ENCODE data around the gene POP4.

Gene POP4

DNA sequence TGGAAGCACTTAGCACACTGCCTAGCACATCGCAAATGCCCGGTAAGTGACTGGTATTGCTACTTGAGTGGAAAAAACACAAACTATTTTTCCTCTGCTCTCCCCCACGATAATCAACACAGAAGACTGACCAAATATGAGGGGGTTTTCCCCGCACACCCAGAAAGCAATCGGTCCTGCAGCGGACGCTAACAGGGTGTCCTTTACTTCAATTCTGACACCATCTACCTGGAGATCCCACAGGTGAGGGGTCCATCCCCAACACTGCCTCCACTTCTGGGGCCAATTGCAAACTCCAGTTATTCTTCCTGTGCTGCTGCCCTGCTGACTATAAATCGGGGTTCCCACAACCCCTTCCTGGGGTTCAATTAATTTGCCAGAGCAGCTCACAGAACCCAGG, 33.0 kb downstream of the POP4 start:
- no peak overlapping the region for H3K14ac ChIP-seq (ENCODE audit: low read length in 2 of 2)
- WGBS: 89% methylated on average over 8 of the region's 8 CpGs
- H3K27me3 ChIP-seq (ENCODE audit: control insufficient read depth in 1 of 2, insufficient read depth in 1 of 2, low read length in 2 of 2): peaks cover 9 to 11% of the 10 kb centered on the region in 2 experiments
- no peak overlapping the region for H2BK5ac ChIP-seq (ENCODE audit: low read depth, low read length, poor library complexity, severe bottlenecking)
- no peak overlapping the region for H3K4me3 ChIP-seq (ENCODE audit: insufficient read depth in 1 of 2, low read depth in 1 of 2, low read length in 2 of 2)
- no peak overlapping the region for H3K9ac ChIP-seq (ENCODE audit: low read length)
- no peak overlapping the region for H4K91ac ChIP-seq (ENCODE audit: low read length)
- H3K36me3 ChIP-seq (ENCODE audit: control insufficient read depth in 1 of 2, insufficient read depth in 2 of 2, low read depth in 1 of 2, low read length in 2 of 2): no peaks in the 10 kb centered on the region
- H3K23ac ChIP-seq (ENCODE audit: low read length in 2 of 2): no peak overlapping the region
- no peak overlapping the region for H3K18ac ChIP-seq (ENCODE audit: low read depth in 1 of 2, low read length in 2 of 2)
- no peak overlapping the region for H3K4ac ChIP-seq (ENCODE audit: low read depth in 1 of 2, low read length in 2 of 2)
- H4K8ac ChIP-seq (ENCODE audit: low read length): no peak overlapping the region
- H2BK120ac ChIP-seq (ENCODE audit: low read depth, low read length): no peak overlapping the region
- DNase-seq: no peak
- no peak overlapping the region for H2AFZ ChIP-seq (ENCODE audit: low read depth, low read length)
- H2BK15ac ChIP-seq (ENCODE audit: low read depth, poor library complexity, severe bottlenecking): no peak overlapping the region
- no peaks in the 10 kb centered on the region for H3K9me3 ChIP-seq (ENCODE audit: control insufficient read depth, low read length)
- H2BK12ac ChIP-seq (ENCODE audit: low read length in 2 of 2): no peak overlapping the region
- H3K4me1 ChIP-seq (ENCODE audit: control insufficient read depth, insufficient read depth, low read depth, low read length): no peaks in the 10 kb centered on the region
- H3K27ac ChIP-seq (ENCODE audit: low read length, poor library complexity, severe bottlenecking): no peak overlapping the region
- H3K79me1 ChIP-seq (replicated peaks; ENCODE audit: low read length, poor library complexity, severe bottlenecking): no peaks in the 10 kb centered on the region
- no peak overlapping the region for H2AK5ac ChIP-seq (ENCODE audit: low read length, severe bottlenecking)
- no peak overlapping the region for H3K4me2 ChIP-seq (ENCODE audit: low read length, poor library complexity, severe bottlenecking)

DNA sequence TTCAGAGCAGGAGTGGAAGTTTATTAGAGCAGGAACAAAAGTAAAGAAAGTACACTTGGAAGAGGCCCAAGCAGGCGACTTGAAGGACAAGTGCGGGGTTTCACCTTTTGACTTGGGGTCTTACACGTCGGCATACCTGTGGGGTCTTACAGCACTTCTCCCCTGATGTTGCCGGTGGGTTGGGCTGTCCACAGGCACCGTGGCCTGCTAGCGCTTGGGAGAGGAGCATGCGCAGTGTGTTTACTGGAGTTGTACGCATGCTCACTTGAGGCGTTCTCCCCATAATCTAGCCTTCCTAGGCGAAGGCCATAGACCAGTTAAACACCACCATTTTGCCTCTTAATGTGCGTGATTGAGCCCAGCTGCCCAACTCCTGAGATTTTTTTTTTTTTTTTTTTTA, 34.1 kb downstream of the POP4 start:
- no peak overlapping the region for H3K4me3 ChIP-seq (ENCODE audit: insufficient read depth in 1 of 2, low read depth in 1 of 2, low read length in 2 of 2)
- no peaks in the 10 kb centered on the region for H3K36me3 ChIP-seq (ENCODE audit: control insufficient read depth in 1 of 2, insufficient read depth in 2 of 2, low read depth in 1 of 2, low read length in 2 of 2)
- H3K4ac ChIP-seq (ENCODE audit: low read depth in 1 of 2, low read length in 2 of 2): no peak overlapping the region
- H2BK120ac ChIP-seq (ENCODE audit: low read depth, low read length): no peak overlapping the region
- 96% methylated on average over 10 of the region's 12 CpGs for WGBS
- no peak overlapping the region for H3K18ac ChIP-seq (ENCODE audit: low read depth in 1 of 2, low read length in 2 of 2)
- H4K91ac ChIP-seq (ENCODE audit: low read length): no peak overlapping the region
- no peak overlapping the region for H2BK12ac ChIP-seq (ENCODE audit: low read length in 2 of 2)
- no peak overlapping the region for H3K27ac ChIP-seq (ENCODE audit: low read length, poor library complexity, severe bottlenecking)
- H3K14ac ChIP-seq (ENCODE audit: low read length in 2 of 2): no peak overlapping the region
- no peak overlapping the region for H2AFZ ChIP-seq (ENCODE audit: low read depth, low read length)
- H2BK5ac ChIP-seq (ENCODE audit: low read depth, low read length, poor library complexity, severe bottlenecking): no peak overlapping the region
- no peak overlapping the region for H4K8ac ChIP-seq (ENCODE audit: low read length)
- H3K27me3 ChIP-seq (ENCODE audit: control insufficient read depth in 1 of 2, insufficient read depth in 1 of 2, low read length in 2 of 2): peaks cover 3 to 11% of the 10 kb centered on the region in 2 experiments
- H2AK5ac ChIP-seq (ENCODE audit: low read length, severe bottlenecking): no peak overlapping the region
- no peak for DNase-seq
- H2BK15ac ChIP-seq (ENCODE audit: low read depth, poor library complexity, severe bottlenecking): no peak overlapping the region
- no peak overlapping the region for H3K4me2 ChIP-seq (ENCODE audit: low read length, poor library complexity, severe bottlenecking)
- H3K9me3 ChIP-seq (ENCODE audit: control insufficient read depth, low read length): no peaks in the 10 kb centered on the region
- no peak overlapping the region for H3K23ac ChIP-seq (ENCODE audit: low read length in 2 of 2)
- no peaks in the 10 kb centered on the region for H3K79me1 ChIP-seq (replicated peaks; ENCODE audit: low read length, poor library complexity, severe bottlenecking)
- no peak overlapping the region for H3K9ac ChIP-seq (ENCODE audit: low read length)
- no peaks in the 10 kb centered on the region for H3K4me1 ChIP-seq (ENCODE audit: control insufficient read depth, insufficient read depth, low read depth, low read length)

DNA sequence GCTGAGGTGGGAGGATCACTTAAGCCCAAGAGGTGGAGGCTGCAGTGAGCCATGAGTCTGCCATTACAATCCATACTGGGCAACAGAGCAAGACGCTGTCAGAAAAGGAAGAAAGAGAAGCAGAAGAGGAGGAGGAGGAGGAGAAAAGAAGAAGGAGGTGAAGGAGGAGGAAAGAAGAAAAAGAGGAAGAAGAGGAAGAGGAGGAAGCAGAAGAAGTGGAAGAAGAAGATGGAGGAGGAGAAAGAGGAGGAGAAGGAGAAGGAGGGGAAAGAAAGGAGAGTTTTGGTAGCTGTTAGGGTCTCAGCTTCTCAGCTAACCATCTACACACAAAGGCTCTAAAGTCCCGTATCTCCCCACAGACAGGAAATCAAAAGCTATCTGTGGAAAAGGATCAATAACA, 35.5 kb downstream of the POP4 start:
- WGBS: 78% methylated on average over 2 of the region's 2 CpGs
- no peak overlapping the region for H3K23ac ChIP-seq (ENCODE audit: low read length in 2 of 2)
- H3K36me3 ChIP-seq (ENCODE audit: control insufficient read depth in 1 of 2, insufficient read depth in 2 of 2, low read depth in 1 of 2, low read length in 2 of 2): no peaks in the 10 kb centered on the region
- H3K18ac ChIP-seq (ENCODE audit: low read depth in 1 of 2, low read length in 2 of 2): no peak overlapping the region
- H3K4me2 ChIP-seq (ENCODE audit: low read length, poor library complexity, severe bottlenecking): no peak overlapping the region
- no peak overlapping the region for H3K4me3 ChIP-seq (ENCODE audit: insufficient read depth in 1 of 2, low read depth in 1 of 2, low read length in 2 of 2)
- H4K8ac ChIP-seq (ENCODE audit: low read length): no peak overlapping the region
- peaks cover 11 to 13% of the 10 kb centered on the region in 2 experiments for H3K27me3 ChIP-seq (ENCODE audit: control insufficient read depth in 1 of 2, insufficient read depth in 1 of 2, low read length in 2 of 2)
- H3K27ac ChIP-seq (ENCODE audit: low read length, poor library complexity, severe bottlenecking): no peak overlapping the region
- H3K79me1 ChIP-seq (replicated peaks; ENCODE audit: low read length, poor library complexity, severe bottlenecking): no peaks in the 10 kb centered on the region
- H2BK15ac ChIP-seq (ENCODE audit: low read depth, poor library complexity, severe bottlenecking): no peak overlapping the region
- no peak overlapping the region for H3K9ac ChIP-seq (ENCODE audit: low read length)
- no peak overlapping the region for H3K14ac ChIP-seq (ENCODE audit: low read length in 2 of 2)
- H2BK5ac ChIP-seq (ENCODE audit: low read depth, low read length, poor library complexity, severe bottlenecking): no peak overlapping the region
- H3K9me3 ChIP-seq (ENCODE audit: control insufficient read depth, low read length): no peaks in the 10 kb centered on the region
- no peak overlapping the region for H4K91ac ChIP-seq (ENCODE audit: low read length)
- H2AK5ac ChIP-seq (ENCODE audit: low read length, severe bottlenecking): no peak overlapping the region
- no peaks in the 10 kb centered on the region for H3K4me1 ChIP-seq (ENCODE audit: control insufficient read depth, insufficient read depth, low read depth, low read length)
- no peak overlapping the region for H3K4ac ChIP-seq (ENCODE audit: low read depth in 1 of 2, low read length in 2 of 2)
- H2AFZ ChIP-seq (ENCODE audit: low read depth, low read length): no peak overlapping the region
- H2BK120ac ChIP-seq (ENCODE audit: low read depth, low read length): no peak overlapping the region
- no peak for DNase-seq
- H2BK12ac ChIP-seq (ENCODE audit: low read length in 2 of 2): no peak overlapping the region

DNA sequence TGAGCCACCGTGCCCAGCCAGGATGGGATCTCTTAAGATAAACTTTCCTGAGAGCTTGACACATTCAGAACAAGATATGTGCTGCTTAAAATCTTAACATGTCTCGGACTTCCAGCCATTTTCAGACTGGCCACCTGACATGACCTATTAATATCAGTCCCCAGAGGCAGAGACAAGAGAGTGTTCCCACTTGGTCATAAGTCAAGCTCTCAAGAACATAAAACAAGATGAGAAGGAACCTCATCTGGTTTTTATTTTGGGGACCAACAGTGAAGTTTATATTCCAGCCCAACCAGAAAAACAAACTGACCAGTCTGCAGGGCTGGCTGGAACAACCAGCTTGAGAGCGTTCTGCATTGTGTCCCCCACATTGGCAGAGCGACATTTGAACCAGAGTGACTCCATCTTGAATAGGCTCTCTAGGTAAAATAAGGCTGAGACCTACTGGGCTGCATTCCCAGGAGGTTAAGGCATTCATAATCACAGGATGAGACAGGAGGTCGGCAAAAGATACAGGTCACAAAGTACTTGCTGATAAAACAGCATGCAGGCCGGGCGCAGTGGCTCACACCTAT, 37.4 kb downstream of the POP4 start:
- H4K91ac ChIP-seq (ENCODE audit: low read length): no peak overlapping the region
- no peak overlapping the region for H3K18ac ChIP-seq (ENCODE audit: low read depth in 1 of 2, low read length in 2 of 2)
- H4K8ac ChIP-seq (ENCODE audit: low read length): no peak overlapping the region
- H2BK5ac ChIP-seq (ENCODE audit: low read depth, low read length, poor library complexity, severe bottlenecking): no peak overlapping the region
- H3K4me1 ChIP-seq (ENCODE audit: control insufficient read depth, insufficient read depth, low read depth, low read length): no peaks in the 10 kb centered on the region
- no peak overlapping the region for H3K4me2 ChIP-seq (ENCODE audit: low read length, poor library complexity, severe bottlenecking)
- no peaks in the 10 kb centered on the region for H3K36me3 ChIP-seq (ENCODE audit: control insufficient read depth in 1 of 2, insufficient read depth in 2 of 2, low read depth in 1 of 2, low read length in 2 of 2)
- H2AFZ ChIP-seq (ENCODE audit: low read depth, low read length): no peak overlapping the region
- no peak overlapping the region for H3K27ac ChIP-seq (ENCODE audit: low read length, poor library complexity, severe bottlenecking)
- no peak overlapping the region for H3K4ac ChIP-seq (ENCODE audit: low read depth in 1 of 2, low read length in 2 of 2)
- H3K9ac ChIP-seq (ENCODE audit: low read length): no peak overlapping the region
- no peak overlapping the region for H2AK5ac ChIP-seq (ENCODE audit: low read length, severe bottlenecking)
- no peak overlapping the region for H2BK12ac ChIP-seq (ENCODE audit: low read length in 2 of 2)
- WGBS: 83% methylated on average over 7 of the region's 7 CpGs
- H3K14ac ChIP-seq (ENCODE audit: low read length in 2 of 2): no peak overlapping the region
- H3K27me3 ChIP-seq (ENCODE audit: control insufficient read depth in 1 of 2, insufficient read depth in 1 of 2, low read length in 2 of 2): peaks cover 4 to 13% of the 10 kb centered on the region in 2 experiments
- no peaks in the 10 kb centered on the region for H3K79me1 ChIP-seq (replicated peaks; ENCODE audit: low read length, poor library complexity, severe bottlenecking)
- no peaks in the 10 kb centered on the region for H3K9me3 ChIP-seq (ENCODE audit: control insufficient read depth, low read length)
- DNase-seq: no peak
- H3K23ac ChIP-seq (ENCODE audit: low read length in 2 of 2): no peak overlapping the region
- no peak overlapping the region for H3K4me3 ChIP-seq (ENCODE audit: insufficient read depth in 1 of 2, low read depth in 1 of 2, low read length in 2 of 2)
- H2BK120ac ChIP-seq (ENCODE audit: low read depth, low read length): no peak overlapping the region
- no peak overlapping the region for H2BK15ac ChIP-seq (ENCODE audit: low read depth, poor library complexity, severe bottlenecking)
